Type B pancreatic cell (in vitro differentiated cells): ENCODE data around the gene IRF3. TPM values are rescaled to one million over a fixed set of nuclear protein-coding genes. Genes with fewer than 3 reads are reported as not detected.

Experiments used
- DNase-seq: peaks from one replicate; pipeline ENCODE4 v3.0.0; 2021; ENCODE audit warnings: mixed read lengths; ENCODE audit not compliant: unreplicated experiment; ENCODE audit errors: extremely low spot score
- H3K27ac Mint-ChIP-seq: 2 replicates; pipeline ENCODE4 v1.8.0; 2021; ENCODE audit warnings: mild to moderate bottlenecking, mixed read lengths
- H3K27me3 Mint-ChIP-seq: 2 replicates; pipeline ENCODE4 v1.8.0; 2021; ENCODE audit warnings: mixed read lengths
- H3K36me3 Mint-ChIP-seq: 2 replicates; pipeline ENCODE4 v1.8.0; 2021; ENCODE audit warnings: mixed read lengths
- H3K4me1 Mint-ChIP-seq: one replicate; pipeline ENCODE4 v1.8.0; 2021; ENCODE audit warnings: mixed read lengths; ENCODE audit not compliant: unreplicated experiment
- H3K4me3 Mint-ChIP-seq: 2 replicates; pipeline ENCODE4 v1.8.0; 2021; ENCODE audit warnings: mild to moderate bottlenecking, mixed read lengths
- H3K9me3 Mint-ChIP-seq: 2 replicates; pipeline ENCODE4 v1.8.0; 2021; ENCODE audit warnings: mixed read lengths
- CTCF ChIP-seq: fragments of 200-600 bp; sonication (generic); conservative IDR thresholded peaks from 2 replicates; pipeline ENCODE4 v1.5.0; 2021; ENCODE audit warnings: antibody characterized with exemption, mild to moderate bottlenecking
- total RNA-seq: library from RNA; stranded (reverse); gene quantifications from 2 replicates; pipeline ENCODE4 v1.2.1, GENCODE V29; 2021; ENCODE audit warnings: low replicate concordance

The IRF3 gene
- total RNA-seq, 1 donor from 2014 or later, result 81.4 TPM

GRCh38 chr19:49696115-49696514 lies 30.5 kb upstream of the IRF3 start:
- no peak for DNase-seq
- Mint-ChIP-seq H3K4me1 (peaks cover under 1% of the 10 kb centered on the region), H3K27ac (no peak overlapping the region), H3K36me3 (no peaks in the 10 kb centered on the region), H3K9me3 (no peaks in the 10 kb centered on the region), H3K27me3 (no peaks in the 10 kb centered on the region), H3K4me3 (no peak overlapping the region)
- no peak for TF ChIP-seq CTCF

- peaks cover 20% of the 10 kb centered on the region for H3K4me1 Mint-ChIP-seq
- peaks cover 3% of the 10 kb centered on the region for H3K36me3 Mint-ChIP-seq
- H3K27ac Mint-ChIP-seq, result no peak overlapping the region
- no peak for DNase-seq
- H3K9me3 Mint-ChIP-seq, result no peaks in the 10 kb centered on the region
- H3K4me3 Mint-ChIP-seq, result peak overlapping the region; percentile 92
- no peak for TF ChIP-seq CTCF
- peaks cover 9% of the 10 kb centered on the region for H3K27me3 Mint-ChIP-seq
Observed at GRCh38 chr19:49692147-49692506, 26.5 kb upstream of the IRF3 start.

- Mint-ChIP-seq H3K27me3 (peaks cover 9% of the 10 kb centered on the region), H3K9me3 (no peaks in the 10 kb centered on the region), H3K27ac (peak overlapping the region; percentile 87), H3K4me1 (peaks cover 20% of the 10 kb centered on the region), H3K4me3 (peak overlapping the region; percentile 92), H3K36me3 (peaks cover 3% of the 10 kb centered on the region)
- TF ChIP-seq CTCF, result no peak
- DNase-seq, result peak; percentile 85
Observed at GRCh38 chr19:49691243-49692146, 25.8 kb upstream of the IRF3 start.

GRCh38 chr19:49690656-49691242 lies 25.1 kb upstream of the IRF3 start, which contains the start of gene CPT1C:
TSS of gene CPT1C (plus strand) at chr19:49691116. CDS start at chr19:49692253, 1,137 bp downstream.
- Mint-ChIP-seq H3K9me3 (no peaks in the 10 kb centered on the region), H3K27me3 (peaks cover 9% of the 10 kb centered on the region), H3K27ac (peak within 1 kb of the TSS; percentile 87), H3K36me3 (peaks cover 3% of the 10 kb centered on the region), H3K4me3 (peak within 1 kb of the TSS; percentile 92), H3K4me1 (peaks cover 20% of the 10 kb centered on the region)
- DNase-seq, result peak; percentile 86
- TF ChIP-seq CTCF, result no peak

GRCh38 chr19:49690079-49690655 lies 24.5 kb upstream of the IRF3 start:
- Mint-ChIP-seq H3K27me3 (peaks cover 9% of the 10 kb centered on the region), H3K36me3 (peaks cover 6% of the 10 kb centered on the region), H3K27ac (peak overlapping the region; percentile 87), H3K4me3 (peak overlapping the region; percentile 92), H3K4me1 (peaks cover 20% of the 10 kb centered on the region), H3K9me3 (no peaks in the 10 kb centered on the region)
- peak; percentile 16 for TF ChIP-seq CTCF
- no peak for DNase-seq
